GM19239 (cell line): Measurements from ENCODE around the gene SLC12A8.
A peak's percentile ranks its signal among the peaks of the same experiment; 100 is the strongest.

ENCODE experiments used
- DNase-seq: peaks from one replicate; pipeline ENCODE4 v3.0.0; 2011; ENCODE audit warnings: low spot score; ENCODE audit not compliant: insufficient read length
- FAIRE-seq: peaks from 2 replicates; lab custom pipeline; 2011; peaks lifted over from hg19 to GRCh38; lab: Jason Lieb, UNC

SLC12A8 gene, protein sequence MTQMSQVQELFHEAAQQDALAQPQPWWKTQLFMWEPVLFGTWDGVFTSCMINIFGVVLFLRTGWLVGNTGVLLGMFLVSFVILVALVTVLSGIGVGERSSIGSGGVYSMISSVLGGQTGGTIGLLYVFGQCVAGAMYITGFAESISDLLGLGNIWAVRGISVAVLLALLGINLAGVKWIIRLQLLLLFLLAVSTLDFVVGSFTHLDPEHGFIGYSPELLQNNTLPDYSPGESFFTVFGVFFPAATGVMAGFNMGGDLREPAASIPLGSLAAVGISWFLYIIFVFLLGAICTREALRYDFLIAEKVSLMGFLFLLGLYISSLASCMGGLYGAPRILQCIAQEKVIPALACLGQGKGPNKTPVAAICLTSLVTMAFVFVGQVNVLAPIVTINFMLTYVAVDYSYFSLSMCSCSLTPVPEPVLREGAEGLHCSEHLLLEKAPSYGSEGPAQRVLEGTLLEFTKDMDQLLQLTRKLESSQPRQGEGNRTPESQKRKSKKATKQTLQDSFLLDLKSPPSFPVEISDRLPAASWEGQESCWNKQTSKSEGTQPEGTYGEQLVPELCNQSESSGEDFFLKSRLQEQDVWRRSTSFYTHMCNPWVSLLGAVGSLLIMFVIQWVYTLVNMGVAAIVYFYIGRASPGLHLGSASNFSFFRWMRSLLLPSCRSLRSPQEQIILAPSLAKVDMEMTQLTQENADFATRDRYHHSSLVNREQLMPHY

DNA sequence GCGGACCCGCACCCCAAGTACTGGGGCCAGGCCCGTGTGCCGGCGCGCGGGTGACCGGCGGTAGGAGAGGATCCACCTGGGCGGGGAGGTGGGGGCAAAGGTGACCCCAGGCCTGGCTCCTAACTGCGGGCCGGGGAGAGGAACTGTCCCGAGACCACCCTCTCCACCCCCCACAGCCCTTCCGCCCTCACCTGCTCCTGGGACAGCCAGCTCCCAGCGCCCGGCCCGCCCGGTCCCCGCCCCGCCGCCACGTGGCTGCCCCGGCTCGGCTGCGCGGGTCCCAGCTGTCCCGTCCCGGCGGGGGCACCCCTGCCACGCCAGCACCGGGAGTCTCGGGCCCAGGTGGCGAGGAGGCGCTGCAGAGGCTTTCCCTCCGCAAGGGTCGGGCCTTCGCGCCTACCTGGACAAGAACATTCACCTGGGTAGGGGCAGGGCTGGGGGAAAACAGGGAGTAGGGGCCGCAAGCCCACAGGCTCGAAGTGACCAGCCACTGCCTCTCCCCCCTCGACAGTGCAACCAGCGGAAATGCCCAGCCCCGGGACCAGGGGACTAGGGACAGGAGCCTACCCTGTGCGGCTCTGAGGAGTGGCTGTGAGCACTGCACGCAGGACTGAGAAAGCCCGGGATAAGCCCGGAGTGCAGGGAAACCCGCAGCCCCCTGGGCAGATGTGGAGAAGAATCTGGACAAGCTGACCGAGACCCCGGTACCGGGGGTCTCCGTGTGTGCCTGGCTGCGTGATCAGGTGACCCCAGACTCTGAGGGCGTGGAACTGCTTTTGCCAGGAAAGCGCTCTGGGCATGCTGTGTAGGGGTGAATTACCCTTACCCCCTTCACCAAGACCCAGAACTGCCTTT is at the start of gene SLC12A8:
Gene SLC12A8, minus strand, starts transcription at position 240 of the 855 bp plus-strand sequence. CDS start 1,399 bp downstream, outside the sequence.
- no peak for DNase-seq

DNA sequence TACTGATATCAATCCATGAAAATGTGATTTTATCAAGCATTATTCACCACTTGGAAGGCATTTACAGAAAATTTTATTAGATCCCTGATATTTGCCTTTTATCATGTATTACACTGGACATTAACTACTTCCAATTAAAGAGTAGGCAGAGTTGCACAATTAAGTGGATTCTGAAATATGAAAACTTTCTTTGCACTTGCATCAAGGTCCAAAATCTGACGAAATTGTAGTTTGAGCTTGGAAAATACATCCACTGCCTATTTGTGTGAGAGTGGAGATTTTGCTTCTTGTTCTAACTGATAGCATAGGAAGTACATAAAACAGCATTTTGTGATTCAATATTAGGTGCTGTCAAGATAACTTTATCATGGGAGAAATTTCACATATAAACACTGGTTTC is 49.6 kb upstream of the SLC12A8 start:
- DNase-seq = no peak
- no peak for FAIRE-seq

More for the DNA sequence above, at the start of gene SLC12A8:
- FAIRE-seq = no peak

DNA sequence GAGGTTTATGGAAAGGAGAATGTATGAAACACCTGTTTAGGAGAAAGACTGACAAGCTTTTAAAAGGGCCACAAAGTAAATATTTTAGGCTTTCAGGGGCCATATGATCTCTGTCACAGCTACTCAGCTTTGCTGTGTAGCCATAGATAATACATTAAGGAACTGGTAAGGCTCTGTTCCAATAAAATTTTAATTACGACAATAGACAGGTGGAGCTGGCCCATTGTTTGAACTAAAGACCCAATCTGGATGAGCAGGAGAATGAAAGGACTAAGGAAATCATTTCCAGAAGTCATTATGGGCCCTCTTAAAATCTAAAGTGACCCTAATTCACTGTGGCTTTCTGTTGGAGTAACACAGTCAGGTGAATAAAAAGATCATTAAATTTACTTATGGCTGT is 48.5 kb upstream of the SLC12A8 start:
- no peak for FAIRE-seq
- no peak for DNase-seq

DNA sequence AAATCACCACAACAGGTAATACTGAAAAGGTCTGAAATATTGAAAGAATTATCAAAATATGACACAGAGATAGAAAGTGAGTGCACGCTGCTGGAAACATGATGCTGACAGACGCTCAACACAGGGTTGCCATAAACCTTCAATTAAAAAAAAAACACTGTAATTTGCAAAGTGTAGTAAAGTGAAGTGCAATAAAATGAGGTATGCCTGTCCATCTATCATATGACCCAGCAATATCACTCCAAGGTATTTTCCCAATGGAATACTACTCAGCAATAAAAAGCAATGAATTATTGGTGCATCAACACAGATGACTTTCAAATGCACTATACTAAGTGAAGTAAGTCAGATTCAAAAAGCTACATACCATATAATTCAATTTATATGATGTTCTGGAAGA is 47.6 kb upstream of the SLC12A8 start:
- FAIRE-seq = no peak
- no peak for DNase-seq

DNA sequence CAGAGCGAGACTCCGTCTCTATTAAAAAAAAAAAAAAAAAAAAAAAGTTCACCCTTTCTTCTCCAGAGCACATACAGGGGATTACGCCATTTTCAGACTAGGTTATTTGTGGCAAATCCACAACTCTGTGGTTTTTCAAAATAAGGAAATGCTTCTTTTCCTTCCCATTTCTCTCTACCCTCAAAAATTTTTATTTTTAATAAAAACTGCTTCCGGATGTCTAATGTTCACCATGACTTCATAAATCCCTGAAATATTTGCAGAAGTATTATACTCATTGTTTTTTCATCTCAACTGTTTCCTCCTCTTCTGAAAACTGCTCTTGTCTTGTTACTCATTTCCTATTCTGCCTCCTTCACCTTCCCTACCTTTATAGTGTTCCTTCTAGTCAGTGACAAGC is 45.0 kb upstream of the SLC12A8 start:
- FAIRE-seq = no peak
- DNase-seq = no peak

DNA sequence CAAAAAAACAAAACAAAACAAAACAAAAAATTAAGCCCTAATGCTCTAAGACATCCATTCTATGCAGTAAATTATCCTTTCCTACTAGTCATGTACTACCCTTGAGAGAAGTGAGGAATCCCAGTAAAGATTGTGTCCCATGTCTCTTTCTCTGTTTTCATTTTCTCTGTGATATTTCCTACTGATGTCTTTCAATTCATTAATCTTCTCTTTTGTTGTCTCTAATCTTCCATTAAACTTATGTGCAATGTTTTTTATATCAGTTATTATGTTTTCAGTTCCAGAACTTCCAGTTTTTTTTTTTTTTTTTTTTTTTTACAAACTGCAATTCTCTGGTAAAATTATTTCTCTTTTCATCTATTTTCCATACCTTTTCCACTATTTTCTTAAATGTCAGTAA is 44.1 kb upstream of the SLC12A8 start:
- FAIRE-seq = no peak
- DNase-seq = no peak

DNA sequence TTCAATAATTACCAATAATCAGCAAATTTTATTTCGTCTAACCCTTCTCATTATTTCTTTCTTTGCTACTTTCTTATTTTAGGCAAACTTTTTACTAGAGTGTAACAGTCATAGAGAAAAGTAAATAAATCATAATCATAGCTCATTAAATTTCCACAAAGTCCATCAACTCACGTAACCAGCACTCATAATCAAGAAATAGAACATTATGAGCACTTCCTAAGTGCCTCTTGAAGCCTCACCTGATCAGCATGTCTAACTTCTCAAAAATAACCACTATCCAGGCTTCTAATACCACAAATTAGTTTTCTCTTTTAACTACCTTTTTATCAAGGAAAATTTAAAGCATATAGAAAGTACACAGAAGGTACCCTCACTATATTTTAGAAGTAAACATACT is 38.4 kb upstream of the SLC12A8 start:
- DNase-seq = no peak
- no peak for FAIRE-seq

DNA sequence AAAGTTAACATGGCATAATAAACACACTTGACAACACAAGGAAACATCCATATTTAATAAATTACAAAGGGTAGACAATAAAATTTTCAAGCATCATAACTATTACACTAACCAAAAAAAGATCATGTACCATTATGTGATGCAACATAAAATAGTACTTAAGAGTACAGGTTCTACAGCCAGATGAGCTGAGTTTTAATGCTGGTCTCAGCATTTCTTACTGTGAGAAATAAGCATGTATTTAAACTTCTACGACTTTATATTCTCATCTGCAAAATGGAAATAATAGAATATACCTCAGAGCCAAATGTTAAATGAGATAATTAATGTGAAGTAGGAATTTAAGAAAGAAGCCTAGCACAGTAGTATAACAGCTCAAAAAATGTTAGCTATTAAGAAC is 33.7 kb upstream of the SLC12A8 start:
- no peak for DNase-seq
- FAIRE-seq = no peak

DNA sequence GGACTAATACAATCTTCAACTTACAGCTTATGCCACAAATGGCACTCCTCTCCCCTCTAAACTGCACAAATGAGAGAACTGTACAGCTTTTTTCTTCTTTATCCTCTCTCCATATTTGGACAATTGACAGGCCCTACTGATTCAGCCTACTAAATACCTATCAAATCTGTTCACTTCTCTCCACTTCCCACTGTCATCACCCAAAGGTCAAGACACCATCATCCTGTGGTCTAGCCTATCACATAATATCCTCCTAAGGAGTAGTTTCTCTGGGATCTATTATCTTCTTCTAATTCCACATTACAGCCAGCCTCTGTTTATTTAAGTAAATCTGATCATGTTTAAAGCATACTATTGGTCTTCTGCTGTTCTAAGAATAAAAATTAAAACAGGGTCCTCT is 33.0 kb upstream of the SLC12A8 start:
- no peak for DNase-seq
- no peak for FAIRE-seq

DNA sequence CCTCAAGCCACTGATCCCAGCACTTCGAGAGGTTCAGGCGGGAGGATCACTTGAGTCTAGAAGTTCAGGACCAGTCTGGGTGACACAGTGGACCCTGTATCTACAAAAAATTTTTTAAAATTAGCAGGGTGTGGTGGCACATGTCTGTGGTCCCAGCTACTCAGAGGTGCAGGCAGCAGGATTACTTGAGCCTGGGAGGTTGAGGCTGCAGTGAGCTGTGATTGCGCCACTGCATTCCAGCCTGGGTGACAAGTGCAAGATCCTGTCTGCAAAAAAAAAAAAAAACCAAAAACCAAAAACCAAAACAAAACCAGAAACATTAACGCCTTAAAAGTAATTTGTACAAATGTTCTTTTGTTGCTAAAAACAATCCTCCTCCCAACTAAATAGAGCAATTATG is 27.9 kb upstream of the SLC12A8 start:
- FAIRE-seq (peak; percentile 40), DNase-seq (no peak)

DNA sequence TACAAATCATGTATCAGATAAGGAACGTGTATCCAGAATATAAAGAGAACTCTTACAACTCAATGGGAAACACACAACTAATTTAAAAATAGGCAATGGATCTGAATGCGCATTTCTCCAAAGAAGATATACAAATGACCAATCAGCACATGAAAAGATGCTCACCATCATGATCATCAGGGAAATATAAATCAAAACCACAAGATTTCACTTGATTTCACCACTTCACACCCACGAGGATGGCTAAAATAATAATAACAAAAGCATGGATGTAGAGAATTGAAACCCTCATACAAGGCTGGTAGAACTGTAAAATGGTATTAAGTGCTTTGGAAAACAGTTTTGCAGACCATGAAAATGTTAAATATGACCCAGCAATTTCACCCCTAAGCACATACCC is 26.7 kb upstream of the SLC12A8 start:
- no peak for FAIRE-seq
- DNase-seq = no peak

DNA sequence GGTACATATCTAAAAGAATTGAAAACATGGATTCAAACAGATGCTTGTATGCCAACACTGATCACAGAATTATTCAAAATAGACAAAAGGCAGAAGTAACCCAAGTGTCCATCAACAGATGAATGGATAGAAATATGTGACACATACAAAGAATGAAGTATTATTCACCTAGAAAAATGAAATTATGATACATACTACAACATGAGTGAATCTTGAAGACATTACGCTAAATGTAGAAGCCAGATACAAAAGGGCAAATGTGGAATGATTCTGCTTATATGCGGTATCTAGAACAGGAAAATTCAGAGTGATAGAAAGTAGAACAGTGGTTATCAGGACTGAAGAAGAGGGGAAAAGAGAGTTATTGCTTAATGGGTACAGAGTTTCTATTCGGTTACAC is 26.2 kb upstream of the SLC12A8 start:
- FAIRE-seq = no peak
- DNase-seq = no peak

DNA sequence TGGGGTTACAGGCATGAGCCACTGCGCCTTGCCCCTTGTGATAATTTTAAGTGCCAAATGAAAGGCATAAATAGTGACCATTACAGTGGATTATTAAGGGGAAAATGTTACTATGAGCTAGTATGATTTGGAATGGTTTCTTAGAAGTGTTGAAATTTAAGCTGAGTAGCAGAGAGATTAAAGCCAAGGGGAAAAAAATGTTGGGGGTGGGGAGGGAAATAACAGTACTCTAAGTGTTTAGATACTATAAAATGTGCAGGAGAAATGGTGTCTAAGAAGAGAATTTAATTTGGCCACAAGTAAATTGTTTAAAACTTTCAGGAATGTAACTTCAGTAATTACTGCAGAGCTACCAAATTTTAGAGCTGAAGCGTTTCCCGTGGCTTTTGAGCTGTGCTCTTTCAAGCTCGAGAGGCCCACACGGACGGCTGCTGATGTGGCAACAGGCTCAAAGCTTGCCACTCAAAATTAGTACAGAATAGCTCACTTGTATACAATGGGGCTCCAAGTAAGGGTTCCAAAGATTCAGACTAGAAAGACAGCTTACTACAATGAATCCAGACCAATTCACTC is 23.9 kb upstream of the SLC12A8 start:
- FAIRE-seq (no peak), DNase-seq (no peak)

DNA sequence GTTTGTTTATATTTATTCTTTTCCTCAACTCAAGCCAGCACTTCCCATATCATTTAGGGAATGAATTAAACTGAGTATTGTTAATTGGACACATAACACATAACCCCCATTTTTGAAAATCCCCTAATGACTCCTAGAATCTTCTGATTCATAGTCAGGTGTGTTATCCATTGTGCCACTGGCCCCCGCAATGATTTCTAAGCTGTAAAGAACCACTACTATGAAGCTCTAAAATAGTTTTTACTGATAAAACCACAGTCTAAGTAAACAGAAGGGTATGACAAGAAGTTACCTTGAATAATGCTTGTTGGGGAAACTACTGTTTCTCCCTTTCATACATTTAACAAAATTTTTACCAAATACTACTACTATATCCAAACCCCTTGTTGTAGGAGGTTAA is 22.3 kb upstream of the SLC12A8 start:
- no peak for DNase-seq
- no peak for FAIRE-seq

DNA sequence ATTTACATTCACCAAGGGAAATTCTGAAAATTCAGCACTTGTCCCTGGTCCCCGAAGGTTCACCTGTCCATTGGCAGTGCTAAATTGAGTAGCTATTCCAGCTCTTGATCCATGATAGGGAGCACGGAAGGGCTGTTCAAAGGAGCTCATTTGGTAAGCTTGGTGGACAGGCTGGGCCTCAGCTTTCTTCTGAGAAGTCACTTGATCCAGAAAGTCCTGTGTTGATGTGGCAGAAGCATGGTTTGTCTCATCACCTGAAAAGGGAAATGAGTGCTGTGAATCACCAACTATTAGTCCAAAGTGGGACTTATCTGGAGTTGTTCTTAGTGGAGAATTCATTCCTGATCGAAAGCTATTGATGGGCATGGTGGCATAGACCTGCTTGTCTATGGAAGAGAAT is 19.9 kb upstream of the SLC12A8 start:
- FAIRE-seq = no peak
- no peak for DNase-seq

DNA sequence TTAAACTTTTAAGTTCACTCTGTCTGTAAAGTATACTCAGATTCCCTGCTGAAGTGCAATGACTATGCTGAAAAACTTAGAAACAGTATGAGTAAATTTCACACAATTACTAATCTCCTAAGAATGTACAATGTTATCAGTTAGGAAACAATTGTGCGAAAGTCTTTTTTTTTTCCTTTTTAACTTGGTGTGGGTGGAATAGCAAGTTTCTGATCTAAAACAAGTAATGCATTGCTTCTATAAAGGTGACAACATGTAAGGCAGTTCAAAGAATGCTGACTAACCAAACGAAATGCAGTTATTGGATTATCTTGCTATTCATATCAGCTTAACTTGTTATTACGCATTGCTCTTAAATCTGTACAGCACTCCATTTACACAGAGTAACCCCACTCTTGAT is 19.3 kb upstream of the SLC12A8 start:
- no peak for FAIRE-seq

DNA sequence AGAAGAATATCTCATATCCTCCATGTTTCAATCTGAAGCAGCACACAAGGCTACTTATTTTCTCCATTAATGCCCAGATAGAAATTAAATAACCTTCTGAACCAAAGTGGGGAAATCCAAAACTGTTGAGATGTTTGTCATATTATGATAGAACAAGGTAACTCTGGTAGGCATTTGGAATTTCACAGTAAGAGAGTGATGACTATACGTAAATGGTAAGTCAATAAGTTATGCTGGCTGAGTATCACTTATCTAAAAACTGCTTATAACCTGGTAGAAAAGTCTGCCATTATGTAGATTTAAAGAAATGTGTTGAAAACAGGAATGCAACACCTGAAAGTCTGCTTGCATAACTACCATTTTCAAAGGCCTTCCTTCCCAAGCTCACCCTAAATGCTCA is 17.2 kb upstream of the SLC12A8 start:
- FAIRE-seq = no peak
- DNase-seq = no peak

More for the DNA sequence above, 19.3 kb upstream of the SLC12A8 start:
- DNase-seq = no peak

DNA sequence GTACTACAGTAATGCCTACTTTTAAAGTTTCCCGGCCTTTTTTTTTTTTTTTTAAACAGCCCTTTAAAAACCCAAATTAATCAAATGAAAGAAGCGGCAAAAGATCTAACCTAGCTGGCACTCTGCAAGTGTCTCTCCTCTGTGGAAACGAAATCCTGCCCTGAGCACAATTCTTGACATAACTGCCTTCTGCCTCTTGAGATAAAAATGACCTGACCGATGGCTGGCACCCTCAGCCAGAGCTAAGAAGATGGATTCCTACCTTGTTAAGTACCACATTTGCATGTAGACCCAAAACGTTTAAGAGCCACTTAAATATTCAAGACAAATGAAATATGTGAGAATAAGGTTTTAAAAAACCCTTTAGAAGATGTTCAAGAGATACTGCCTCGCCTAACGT is 16.6 kb upstream of the SLC12A8 start:
- FAIRE-seq (no peak), DNase-seq (no peak)

DNA sequence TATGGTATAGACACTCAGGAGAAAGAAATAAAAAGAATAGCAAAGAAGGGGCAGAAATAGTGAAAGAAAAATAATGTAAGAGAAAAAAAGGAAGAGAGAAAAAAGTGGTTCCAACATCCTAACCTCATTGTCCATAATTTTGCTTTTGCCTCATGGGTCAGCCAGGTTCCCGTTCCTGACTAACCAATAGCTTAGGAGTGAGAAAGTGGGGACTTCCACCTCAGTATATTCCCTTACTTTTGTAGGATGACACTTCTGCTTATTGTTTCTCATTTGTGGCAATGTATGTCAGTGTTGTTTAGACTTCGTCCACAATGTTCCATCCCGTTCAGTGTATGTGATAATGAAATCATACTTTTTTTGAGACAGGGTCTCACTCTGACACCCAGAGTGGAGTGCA is 9.3 kb upstream of the SLC12A8 start:
- DNase-seq = no peak
- no peak for FAIRE-seq

DNA sequence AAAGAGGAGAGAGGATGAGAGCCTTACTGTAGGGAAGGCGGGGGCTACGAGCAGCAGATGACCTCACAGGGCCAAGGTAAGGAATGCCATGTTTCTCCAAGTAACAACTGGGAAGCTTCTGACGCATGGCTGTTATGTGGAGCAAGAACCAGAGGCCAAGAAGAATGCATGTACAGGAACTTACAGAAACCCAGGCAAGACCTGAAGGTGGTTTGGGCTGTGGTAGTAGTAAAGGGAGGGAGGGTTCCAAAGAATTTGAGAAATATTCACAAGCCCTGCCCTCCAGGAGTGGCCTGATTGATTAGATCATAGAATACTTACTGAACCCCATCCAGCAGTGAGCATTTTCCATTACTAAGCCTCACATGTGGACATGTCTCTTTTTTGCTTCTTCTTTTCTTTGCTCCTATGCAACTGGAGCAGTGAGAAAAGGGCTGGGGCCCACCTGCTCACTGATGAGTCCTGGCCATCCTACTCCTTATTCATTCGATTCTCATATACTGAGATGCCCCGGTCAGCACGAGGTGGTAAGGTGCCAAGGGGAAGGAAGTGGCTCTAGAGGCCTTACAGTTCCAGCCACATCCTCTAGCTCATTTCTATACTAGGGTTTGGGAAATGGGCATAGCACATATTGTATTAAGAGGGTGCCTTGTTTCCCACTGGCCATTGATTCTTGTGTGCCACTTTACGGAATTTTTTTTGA is 8.3 kb upstream of the SLC12A8 start:
- DNase-seq (no peak), FAIRE-seq (no peak)
